ENCODE measurements around the gene COG7. TPM values are rescaled to one million over a fixed set of nuclear protein-coding genes. Genes with fewer than 3 reads are reported as not detected.

The COG7 gene
- polyA plus RNA-seq, 1 donor (not counting 4 experiments of a cell fraction or from before 2014, with no cell fraction given) = 14.7 TPM

DNA sequence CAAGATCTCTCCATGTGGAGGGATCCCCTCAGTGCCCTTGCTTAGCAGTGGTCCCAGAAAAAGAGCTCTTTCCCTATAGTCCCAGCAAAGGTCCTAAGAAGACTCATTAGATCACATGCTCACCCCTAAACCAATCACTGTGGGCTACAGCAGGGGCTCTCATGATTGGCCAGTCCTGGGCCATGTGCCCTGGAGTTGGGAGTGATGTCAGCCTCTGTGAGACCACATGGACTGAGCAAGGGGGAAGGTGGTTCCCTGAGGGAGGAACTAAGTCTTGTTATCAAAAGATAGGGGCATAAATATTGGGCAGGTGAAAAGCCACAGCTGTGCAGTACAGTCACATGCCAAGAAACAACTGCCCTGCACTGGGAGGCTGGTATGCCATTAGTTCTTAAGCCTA is 99.5 kb downstream of the COG7 start:
- Histone ChIP-seq H3K9me1 (ENCODE audit: control insufficient read depth, extremely low read depth, insufficient read depth, low read length) (no peaks in the 10 kb centered on the region), H3K9me3 (ENCODE audit: control insufficient read depth, low read depth, low read length) (no peaks in the 10 kb centered on the region), H3K27me3 (ENCODE audit: control insufficient read depth, extremely low read depth, insufficient read depth, low read length) (no peaks in the 10 kb centered on the region), H4K20me1 (ENCODE audit: control insufficient read depth, extremely low read depth, insufficient read depth, low read length) (no peaks in the 10 kb centered on the region), H3K79me2 (ENCODE audit: control insufficient read depth, insufficient read depth, low read length) (no peaks in the 10 kb centered on the region), H3K36me3 (ENCODE audit: control insufficient read depth in 2 of 2, extremely low read depth in 1 of 2, insufficient read depth in 2 of 2, low read length in 2 of 2) (no peaks in the 10 kb centered on the region), H2AFZ (ENCODE audit: control insufficient read depth, low read length) (no peak overlapping the region), H3K27ac (ENCODE audit: control insufficient read depth, insufficient read depth, low read length) (no peak overlapping the region), H3K4me1 (ENCODE audit: control insufficient read depth, extremely low read depth, insufficient read depth, low read length) (no peaks in the 10 kb centered on the region), H3K4me2 (ENCODE audit: control insufficient read depth, extremely low read depth, insufficient read depth, low read depth, low read length) (no peak overlapping the region), H3K9ac (ENCODE audit: control insufficient read depth, extremely low read depth, insufficient read depth, low read length) (no peak overlapping the region), H3K4me3 (ENCODE audit: control insufficient read depth in 2 of 3, extremely low read depth in 1 of 3, insufficient read depth in 2 of 3, low read depth in 1 of 3, low read length in 3 of 3) (no peak overlapping the region)
- TF ChIP-seq EZH2 (IDR thresholded peaks at IDR 0.05; ENCODE audit: low read length) = no peak
- TF ChIP-seq, protein P1, sequence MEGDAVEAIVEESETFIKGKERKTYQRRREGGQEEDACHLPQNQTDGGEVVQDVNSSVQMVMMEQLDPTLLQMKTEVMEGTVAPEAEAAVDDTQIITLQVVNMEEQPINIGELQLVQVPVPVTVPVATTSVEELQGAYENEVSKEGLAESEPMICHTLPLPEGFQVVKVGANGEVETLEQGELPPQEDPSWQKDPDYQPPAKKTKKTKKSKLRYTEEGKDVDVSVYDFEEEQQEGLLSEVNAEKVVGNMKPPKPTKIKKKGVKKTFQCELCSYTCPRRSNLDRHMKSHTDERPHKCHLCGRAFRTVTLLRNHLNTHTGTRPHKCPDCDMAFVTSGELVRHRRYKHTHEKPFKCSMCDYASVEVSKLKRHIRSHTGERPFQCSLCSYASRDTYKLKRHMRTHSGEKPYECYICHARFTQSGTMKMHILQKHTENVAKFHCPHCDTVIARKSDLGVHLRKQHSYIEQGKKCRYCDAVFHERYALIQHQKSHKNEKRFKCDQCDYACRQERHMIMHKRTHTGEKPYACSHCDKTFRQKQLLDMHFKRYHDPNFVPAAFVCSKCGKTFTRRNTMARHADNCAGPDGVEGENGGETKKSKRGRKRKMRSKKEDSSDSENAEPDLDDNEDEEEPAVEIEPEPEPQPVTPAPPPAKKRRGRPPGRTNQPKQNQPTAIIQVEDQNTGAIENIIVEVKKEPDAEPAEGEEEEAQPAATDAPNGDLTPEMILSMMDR (optimal IDR thresholded peaks at IDR 0.05 in 1 of 3, IDR thresholded peaks at IDR 0.05 in 1 of 3, conservative IDR thresholded peaks at IDR 0.05 in 1 of 3; ENCODE audit: extremely low read depth in 1 of 3, insufficient read depth in 2 of 3, low read length in 3 of 3) = no peak
- DNase-seq (ENCODE audit: low read depth, low spot score) (no peak), FAIRE-seq (no peak)
- dilution Hi-C loops (cut with MboI; ENCODE audit: extremely low pct_ligation_motif_present, low sequenced_read_pairs) = no loop called here

DNA sequence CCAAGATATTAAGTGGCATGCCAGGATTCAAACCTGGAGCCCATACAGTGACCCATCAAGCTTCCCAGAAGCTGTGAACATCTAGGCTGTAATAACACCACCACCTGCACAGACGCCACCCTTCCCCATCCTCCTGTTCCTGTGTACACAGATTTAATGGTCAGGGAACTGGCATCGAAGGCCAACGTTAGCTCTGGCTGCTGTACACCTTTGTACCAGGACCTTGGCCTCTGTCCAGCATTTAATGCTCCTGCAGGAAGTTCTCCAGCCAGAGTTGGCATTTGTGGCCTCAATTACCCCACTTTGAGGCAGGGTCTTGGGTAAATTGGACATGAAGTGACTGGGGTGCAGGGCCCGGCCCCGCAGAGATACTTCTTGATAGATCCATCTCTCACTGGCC is 101.6 kb downstream of the COG7 start:
- Histone ChIP-seq H3K4me2 (ENCODE audit: control insufficient read depth, extremely low read depth, insufficient read depth, low read depth, low read length) (no peak overlapping the region), H3K9me3 (ENCODE audit: control insufficient read depth, low read depth, low read length) (no peaks in the 10 kb centered on the region), H4K20me1 (ENCODE audit: control insufficient read depth, extremely low read depth, insufficient read depth, low read length) (no peaks in the 10 kb centered on the region), H3K9me1 (ENCODE audit: control insufficient read depth, extremely low read depth, insufficient read depth, low read length) (no peaks in the 10 kb centered on the region), H3K36me3 (ENCODE audit: control insufficient read depth in 2 of 2, extremely low read depth in 1 of 2, insufficient read depth in 2 of 2, low read length in 2 of 2) (no peaks in the 10 kb centered on the region), H3K27me3 (ENCODE audit: control insufficient read depth, extremely low read depth, insufficient read depth, low read length) (no peaks in the 10 kb centered on the region), H3K79me2 (ENCODE audit: control insufficient read depth, insufficient read depth, low read length) (no peaks in the 10 kb centered on the region), H3K4me3 (ENCODE audit: control insufficient read depth in 2 of 3, extremely low read depth in 1 of 3, insufficient read depth in 2 of 3, low read depth in 1 of 3, low read length in 3 of 3) (no peak overlapping the region), H3K27ac (ENCODE audit: control insufficient read depth, insufficient read depth, low read length) (no peak overlapping the region), H2AFZ (ENCODE audit: control insufficient read depth, low read length) (no peak overlapping the region), H3K9ac (ENCODE audit: control insufficient read depth, extremely low read depth, insufficient read depth, low read length) (no peak overlapping the region), H3K4me1 (ENCODE audit: control insufficient read depth, extremely low read depth, insufficient read depth, low read length) (no peaks in the 10 kb centered on the region)
- no peak for FAIRE-seq
- TF ChIP-seq, protein P1 (optimal IDR thresholded peaks at IDR 0.05 in 1 of 3, IDR thresholded peaks at IDR 0.05 in 1 of 3, conservative IDR thresholded peaks at IDR 0.05 in 1 of 3; ENCODE audit: extremely low read depth in 1 of 3, insufficient read depth in 2 of 3, low read length in 3 of 3) = no peak
- TF ChIP-seq EZH2 (IDR thresholded peaks at IDR 0.05; ENCODE audit: low read length) = no peak
- DNase-seq (ENCODE audit: low read depth, low spot score) = no peak
- dilution Hi-C loops (cut with MboI; ENCODE audit: extremely low pct_ligation_motif_present, low sequenced_read_pairs) = no loop called here

All from keratinocyte (primary cell).